HG03558 (cell line): Measurements from ENCODE around the gene HOXD4.

Experiments used
- ATAC-seq: cut with Tn5 transposase; IDR thresholded peaks from one replicate; pipeline ENCODE4 v1.9.1; 2021; ENCODE audit warnings: moderate number of reproducible peaks; ENCODE audit not compliant: unreplicated experiment; ENCODE audit errors: extremely low read depth

HOXD4 gene

DNA sequence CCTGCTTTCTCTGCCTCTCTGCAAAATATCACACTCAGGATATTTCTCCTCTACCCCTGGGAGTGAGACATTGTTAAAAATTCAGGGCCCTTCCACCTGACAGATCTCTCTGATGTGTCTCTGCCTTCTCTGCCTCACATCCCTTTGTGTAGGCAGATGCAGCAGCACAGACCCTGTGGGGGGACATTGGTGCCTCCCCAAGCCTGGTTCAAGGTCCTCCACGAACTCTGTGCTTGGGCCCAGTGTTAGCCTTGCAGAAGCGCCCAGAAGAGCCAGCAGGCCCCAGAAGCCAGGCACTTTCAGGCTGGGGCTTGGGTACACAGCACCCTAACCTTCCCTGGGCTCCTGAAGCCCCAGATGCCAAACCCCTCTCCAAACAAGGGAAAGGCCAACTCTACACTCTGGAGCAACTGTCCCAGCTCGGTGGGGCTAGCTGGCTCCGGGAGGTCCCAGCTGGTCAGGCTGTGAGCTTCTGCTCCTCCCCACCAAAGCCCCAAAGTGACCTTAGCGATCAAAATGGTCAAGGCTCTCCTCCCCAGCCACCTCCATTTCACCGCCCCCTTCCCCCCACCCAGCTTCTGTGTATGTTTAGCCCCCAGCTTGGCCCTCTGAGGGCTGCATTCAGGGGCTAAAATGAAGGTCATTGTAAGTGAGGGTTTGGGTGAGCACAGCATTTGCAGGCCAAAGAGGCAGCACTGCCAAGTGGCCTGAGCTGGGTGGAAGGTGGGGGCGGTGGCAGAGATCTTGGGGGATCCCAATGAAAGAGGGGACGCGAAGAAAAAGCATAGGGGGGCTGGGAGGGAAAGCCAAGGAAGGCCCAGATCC is 26.2 kb upstream of the HOXD4 start:
- no peak for ATAC-seq

DNA sequence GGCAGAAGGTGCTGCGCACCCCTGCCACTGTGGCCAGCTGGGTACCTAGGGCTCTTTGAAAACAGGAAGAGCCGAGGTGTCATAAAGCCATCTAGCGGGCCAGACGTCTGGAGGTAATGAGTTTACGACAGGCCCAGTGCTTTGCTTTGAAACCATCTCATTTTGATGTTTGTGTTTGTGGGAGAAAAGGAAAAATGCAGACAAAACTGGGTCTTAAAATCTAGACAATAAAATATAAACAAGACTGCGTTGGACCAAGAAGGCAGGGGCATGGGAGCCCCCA is 25.6 kb upstream of the HOXD4 start:
- no peak for ATAC-seq

DNA sequence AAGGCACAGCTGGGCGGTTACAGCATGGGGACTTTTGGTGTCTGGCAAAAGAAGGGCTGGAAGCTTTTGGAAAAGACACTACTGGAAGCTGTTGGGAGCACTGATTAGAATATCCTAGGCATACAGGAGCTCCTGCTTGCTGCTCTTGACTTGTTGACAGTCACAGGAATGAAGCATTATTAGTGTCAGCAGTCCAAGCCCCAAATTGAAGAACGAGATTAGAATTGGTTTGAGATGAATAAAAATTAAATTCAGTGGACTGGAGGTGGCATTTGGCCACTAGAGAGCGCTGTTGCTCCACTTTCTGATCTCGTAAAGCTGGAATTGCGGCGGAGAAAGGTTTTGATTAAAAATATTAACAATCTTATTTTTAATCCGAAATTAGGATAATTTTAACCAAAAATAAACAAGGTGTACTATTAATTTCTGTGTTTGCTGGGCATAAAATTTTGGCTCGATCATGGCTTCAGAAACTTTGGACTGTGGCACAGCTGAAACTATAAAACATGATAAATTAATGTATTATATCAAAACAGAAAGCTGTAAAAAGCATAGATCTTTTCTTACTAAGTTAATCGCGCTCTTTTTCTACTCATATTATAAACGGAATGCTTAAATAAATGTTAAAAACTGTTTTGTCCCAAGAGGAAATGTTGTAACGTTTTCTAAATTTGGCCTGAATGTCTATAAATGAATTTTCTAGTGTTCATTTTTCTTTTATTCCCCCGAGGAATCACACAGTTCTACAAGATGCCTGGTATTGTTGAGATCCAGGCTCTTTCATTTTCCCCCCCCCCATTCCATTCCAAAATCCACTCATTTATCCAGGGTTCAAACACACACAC is 24.2 kb upstream of the HOXD4 start:
- ATAC-seq: no peak

DNA sequence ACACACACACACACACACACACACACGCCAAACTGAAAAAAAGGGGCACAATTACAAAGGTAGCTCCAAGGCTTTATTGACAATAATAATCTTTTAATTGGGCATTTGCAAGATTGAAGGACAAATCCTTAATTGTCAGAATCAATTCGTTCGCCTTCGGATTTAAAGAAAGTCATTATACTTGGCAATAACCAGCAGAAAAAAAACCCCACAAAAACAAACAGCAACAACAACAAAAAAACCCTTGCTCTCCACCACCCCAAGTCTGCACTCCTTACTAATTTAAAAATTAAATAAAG is 23.6 kb upstream of the HOXD4 start:
- ATAC-seq: no peak

DNA sequence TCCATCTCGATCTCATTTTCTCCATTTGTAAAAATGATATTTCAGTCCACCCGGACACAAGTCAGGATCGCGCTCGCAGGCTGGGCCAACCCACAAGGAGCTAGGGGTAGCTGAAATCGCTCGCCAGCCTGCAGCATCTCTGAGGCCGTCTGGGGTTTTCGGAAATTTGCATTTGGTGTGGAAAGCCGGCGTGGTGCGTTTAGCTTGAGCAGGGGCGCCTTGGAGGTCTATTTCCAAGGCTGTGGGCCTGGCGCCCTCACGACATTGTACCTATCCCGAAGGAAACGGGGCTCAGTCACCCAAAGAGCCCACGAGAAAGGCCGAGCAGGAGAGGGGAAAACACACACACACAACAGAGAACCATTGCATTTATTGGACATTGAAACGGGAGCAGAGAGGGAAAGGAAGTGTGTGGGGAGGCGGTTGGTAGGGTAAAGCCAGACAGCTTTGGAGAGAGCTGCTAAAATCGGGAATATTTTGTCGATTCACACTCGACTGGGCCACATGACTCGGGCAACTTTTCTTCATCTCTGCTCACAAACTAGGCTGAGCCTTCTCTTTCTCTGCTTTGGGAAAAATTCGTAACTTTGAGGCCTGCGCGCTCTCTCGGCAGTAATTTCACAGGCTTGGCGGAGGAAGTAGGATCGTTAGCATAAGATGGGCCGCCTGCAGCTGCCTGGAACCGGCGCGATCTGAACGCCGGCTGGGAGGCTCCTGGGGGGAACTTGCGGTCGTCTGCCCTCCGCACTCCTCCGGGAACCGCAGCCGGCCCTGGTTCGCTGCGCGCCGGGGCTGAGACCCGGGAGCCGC is 23.0 kb upstream of the HOXD4 start:
- no peak for ATAC-seq

DNA sequence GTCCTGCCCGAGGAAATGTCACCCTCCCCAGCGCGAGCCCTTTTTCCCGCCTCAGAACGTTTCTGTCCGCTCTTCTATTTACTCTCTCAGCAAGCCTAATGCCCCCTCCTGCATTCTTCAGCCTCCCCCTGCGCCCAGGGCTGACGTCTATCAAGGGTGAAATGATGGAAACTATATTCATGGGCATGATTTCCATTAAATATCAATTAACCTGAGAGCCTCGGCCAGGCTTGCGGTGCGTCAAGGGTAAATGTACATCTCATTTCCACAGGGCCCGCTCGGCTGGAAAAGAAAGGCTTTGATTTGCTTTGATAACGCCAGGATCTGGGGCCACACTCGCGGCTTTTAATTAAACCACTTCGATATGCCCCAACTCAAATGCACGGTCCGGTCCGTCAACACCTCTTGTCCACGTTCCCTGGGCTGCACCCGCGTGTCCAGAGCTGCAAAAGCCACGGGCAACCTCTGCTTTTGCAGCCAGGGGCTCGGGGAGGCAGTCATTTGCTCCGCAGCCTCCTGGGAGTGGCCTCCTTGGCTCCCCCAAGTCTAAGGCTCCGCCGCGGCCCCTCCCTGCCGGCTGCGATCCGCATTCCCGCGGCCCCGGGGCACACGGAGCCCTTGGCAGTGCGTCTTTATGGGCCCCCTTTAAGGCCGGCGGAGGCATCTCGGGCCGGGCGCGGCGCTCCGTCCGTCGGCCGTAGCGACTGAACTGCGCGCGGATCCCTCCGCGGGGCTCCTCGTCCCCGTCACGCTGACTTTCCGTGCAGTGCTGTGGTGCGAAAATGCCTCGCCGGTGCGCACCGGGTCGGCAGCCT is 22.2 kb upstream of the HOXD4 start, which contains the start of gene HOXD8:
HOXD8 (plus strand) TSS at position 724 of the 815 bp plus-strand sequence. CDS start 662 bp downstream, outside the sequence.
- ATAC-seq: no peak

DNA sequence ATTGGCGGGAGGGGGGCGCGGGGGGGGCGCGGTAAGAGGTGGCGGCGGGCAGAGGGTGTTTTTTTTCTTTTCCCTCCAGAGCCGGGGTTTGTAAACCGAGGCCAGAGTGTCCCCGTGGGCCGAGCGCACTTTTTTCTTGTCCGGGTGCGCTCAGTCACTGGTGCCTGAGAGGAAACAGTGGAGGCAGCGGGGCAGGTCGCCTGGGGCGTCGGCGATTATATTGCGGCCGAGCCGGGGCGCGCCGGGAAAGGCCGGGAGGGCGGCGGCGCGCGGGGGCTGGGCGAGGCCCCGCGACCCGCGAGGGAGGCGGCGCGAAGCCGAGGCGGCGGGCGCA is 21.6 kb upstream of the HOXD4 start:
- no peak for ATAC-seq

DNA sequence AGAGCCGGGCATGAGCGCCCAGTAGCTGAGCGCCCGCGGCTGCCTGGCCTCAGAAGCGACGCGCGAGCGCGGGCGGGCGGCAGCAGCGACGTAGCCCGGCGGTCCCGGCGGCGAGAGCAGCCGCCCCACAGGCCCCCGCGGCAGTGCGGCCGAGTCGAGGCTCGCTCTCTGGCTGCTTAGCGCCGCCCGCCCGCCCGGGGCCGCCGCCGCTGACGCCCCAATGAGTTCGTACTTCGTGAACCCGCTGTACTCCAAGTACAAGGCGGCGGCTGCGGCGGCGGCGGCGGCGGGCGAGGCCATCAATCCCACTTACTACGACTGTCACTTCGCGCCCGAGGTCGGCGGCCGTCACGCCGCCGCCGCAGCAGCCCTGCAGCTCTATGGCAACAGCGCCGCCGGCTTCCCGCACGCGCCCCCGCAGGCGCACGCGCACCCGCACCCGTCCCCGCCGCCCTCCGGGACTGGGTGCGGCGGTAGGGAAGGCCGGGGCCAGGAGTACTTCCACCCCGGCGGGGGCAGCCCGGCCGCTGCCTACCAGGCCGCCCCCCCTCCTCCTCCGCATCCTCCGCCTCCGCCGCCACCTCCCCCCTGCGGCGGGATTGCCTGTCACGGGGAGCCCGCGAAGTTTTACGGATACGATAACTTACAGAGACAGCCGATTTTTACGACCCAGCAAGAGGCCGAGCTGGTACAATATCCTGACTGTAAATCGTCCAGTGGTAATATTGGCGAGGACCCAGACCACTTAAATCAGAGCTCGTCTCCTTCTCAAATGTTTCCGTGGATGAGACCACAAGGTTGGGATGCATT is 21.0 kb upstream of the HOXD4 start:
- ATAC-seq: no peak

DNA sequence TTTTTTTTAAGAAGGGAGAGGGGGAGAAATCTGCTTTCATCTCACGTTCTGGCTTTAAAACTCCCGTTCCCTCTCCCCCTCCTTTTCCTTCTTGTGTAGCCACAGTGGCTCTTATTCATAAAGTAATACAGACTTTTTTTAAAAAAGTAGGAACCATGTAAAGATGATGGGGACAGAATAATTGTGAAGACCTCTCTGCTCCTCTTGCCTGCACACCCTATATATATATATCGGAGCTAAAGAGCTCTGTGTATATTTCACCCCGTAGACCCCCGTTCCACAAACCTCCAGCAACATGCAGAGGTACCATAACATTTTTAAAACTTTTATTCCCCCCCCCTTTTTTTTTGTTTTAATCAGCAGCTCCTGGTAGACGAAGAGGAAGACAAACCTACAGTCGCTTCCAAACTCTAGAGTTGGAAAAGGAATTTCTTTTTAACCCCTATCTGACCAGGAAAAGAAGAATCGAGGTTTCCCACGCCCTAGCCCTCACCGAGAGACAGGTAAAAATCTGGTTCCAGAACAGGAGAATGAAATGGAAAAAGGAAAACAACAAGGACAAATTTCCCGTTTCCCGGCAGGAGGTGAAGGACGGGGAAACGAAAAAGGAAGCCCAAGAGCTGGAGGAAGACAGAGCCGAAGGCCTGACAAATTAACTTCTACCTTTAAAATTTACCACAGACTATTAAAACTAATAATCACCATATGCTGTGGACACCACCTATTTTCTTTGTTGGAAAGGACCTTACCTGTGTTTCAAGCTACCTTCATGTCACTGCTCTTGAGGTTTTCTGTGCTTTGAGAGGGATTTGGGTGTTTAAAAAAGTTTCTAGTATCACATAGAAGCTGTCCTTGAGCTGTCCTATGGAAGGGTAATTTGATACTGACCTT is 20.1 kb upstream of the HOXD4 start:
- ATAC-seq: no peak

DNA sequence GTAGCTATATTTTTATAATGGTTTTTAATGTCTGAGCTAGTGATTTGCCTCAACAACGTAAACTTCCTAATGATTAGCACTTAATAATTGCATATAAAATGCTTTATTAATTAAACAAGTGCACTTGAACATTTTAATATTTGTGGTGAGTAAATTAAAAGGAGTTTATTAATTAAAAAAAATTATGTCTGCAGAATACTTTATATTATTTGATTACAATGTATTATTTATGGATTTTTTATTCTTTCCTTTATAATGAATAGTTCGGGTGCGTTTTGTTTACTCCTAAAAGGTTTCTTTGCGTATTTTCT is 19.5 kb upstream of the HOXD4 start:
- no peak for ATAC-seq

DNA sequence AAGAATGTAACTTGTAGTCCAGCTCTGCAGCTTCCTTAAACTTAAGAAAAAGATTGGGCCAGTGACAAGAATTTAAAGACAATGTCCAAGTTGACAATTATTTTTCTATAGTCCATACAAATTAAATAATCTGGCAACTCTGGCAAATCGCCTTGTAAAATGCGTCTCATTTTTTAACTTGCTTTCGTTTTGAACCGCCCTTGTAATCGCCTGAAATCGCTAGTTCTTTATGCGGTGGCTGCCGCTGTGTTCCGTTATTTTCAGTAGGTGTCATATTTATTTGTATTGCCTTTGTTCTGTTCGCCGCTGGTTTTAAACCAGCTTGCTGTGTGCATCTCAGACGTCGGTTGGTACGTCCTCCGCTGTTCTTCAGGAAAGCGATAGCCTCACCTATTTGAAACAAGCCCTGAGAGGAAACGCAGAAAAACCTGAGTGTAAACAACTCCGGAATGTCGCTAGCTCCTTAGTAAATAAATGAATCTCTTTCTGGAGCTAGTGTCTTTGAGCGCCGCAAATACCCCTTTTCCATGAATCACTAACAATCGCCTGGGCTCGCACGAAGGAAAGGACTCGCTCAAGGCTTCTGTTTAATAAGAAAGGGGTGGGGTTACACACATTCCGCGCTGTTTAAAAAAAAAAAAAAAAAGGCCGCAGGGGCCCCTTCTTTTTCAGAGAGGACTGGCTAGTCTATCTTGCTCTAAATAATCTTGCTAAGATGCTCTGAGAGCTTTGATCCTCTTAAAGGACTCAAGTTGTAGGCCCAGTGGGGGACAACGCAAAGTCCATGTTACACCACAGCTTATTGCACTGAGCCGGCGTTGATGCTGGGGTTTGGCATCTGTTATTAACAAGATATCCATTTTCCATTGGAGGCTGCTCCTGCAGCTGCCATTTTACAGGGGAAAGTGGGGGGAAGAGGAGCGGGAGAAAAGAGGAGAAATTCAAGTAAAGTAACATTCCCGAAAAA is 18.9 kb upstream of the HOXD4 start:
- ATAC-seq: no peak

DNA sequence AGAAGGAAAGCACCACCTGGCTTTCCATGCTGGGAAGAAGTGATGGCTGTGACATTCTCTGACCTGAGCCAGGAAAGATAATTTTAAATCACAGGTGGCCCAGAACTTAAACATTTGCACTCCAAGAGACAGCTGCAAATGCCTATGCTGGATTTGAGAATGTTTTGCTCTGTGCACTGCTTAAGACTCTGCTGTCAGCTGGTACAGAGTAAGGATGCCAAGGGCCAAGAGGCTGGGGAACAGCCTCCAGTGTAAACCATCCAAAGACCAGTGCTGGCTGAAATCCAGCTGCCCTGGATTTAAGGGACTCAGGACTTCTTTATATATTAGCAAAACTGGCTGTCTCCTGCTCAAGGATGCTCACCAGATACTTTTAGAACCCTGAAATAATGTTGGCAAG is 18.0 kb upstream of the HOXD4 start:
- ATAC-seq: no peak

DNA sequence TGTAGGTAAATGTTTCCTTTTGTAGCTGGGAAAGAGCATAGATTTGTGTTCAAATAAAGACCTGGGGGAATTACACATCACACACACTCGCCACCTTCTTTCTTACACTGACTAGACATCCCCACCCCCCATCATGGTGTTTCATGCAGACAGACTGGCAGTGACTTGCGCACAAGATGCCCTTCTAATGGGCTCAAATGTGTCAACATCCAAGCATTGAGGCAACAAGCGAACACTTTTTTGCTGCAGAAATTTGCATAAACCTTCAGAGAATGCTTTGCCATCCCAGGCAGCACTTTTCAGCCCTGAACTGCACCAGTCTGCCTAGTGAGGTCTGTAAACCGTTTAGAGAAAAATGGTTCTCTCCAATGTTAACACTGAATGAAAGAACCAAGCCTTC is 17.3 kb upstream of the HOXD4 start:
- no peak for ATAC-seq

DNA sequence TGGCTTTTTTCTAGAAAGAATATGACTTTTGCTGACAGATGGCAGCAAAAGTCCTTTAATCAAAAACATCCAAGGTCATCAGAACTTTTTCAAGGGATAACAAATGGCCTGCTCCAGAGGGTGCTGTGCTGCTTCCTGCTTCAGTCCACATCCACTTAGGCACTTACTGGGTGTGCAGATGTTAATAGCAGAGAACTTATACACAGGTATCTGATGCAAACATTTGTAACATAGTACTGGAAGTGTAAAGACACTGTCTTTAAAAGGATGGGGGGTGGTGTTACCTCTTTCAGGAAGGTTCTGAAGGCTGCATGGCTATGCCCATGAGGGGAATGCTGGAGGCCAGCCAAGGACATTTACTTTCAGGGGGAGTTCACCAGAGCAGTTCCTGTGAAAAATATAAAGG is 16.3 kb upstream of the HOXD4 start:
- ATAC-seq: no peak

DNA sequence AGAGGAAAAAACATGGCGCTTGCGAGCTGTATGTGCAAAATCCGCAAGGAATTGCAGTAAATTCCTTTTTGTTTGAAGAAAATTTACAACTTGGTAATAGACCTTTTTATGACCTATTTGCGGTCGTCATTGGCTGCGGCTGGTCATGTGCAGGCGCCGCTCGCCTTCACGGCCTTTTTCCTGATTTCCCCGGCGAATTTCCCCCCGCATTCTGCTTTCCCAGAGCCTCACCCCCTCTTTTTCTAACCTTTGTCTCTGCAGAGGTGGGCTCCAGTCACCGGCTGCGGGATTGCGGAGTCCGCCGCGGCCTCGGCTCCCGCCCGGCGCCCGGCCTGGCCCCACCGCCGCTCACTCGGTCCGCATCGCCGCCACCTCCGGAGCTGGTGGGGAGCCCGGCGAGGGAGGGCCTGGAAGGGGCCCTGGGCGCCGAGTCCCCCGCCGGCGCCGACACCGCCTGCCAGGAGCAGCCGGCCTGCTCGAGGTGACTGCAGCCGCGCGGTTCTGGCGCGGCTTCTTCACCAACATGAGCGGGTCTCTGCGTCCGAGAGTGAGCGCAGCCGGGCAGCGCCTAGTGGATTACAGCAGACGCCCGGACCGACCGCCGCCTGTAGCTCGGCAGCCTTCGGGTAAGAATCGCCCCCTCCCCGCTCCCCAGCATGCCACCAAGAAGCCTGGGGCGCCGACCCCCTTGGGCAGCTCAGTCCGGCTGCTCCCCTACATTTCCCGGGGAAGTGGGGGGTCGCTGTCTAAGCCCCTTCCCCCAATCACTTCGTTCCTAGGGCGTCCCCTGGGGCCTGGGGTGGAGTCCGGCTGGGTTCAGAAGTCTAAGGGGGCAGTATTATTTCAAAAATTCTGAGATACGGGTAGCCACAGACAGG is 14.7 kb upstream of the HOXD4 start:
- no peak for ATAC-seq

DNA sequence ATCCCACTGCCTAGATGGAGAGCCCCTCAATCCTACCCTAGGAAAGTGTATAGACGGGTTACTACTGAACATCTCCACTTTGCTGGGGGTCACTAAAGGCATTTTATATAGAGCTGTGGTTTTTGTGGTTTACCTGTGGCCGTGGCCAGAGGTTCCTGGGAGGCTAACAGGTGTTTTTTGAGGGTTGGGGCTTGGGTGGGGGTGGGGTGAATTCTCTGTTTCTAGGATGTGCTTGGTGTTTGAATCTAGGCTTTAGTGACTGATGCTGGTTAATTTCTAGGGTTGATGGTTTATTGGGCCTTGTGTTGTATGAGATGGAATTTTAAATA is 14.1 kb upstream of the HOXD4 start:
- no peak for ATAC-seq

DNA sequence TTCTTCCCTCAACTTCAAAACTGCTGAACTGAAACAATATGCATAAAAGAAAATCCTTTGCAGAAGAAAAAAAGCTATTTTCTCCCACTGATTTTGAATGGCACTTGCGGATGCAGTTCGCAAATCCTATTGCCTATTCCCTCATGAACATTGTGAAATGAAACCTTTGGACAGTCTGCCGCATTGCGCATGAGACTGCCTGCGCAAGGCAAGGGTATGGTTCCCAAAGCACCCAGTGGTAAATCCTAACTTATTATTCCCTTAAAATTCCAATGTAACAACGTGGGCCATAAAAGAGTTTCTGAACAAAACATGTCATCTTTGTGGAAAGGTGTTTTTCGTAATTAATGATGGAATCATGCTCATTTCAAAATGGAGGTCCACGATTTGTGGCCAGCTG is 13.4 kb upstream of the HOXD4 start:
- ATAC-seq: no peak
